ENCODE measurements around the gene UGT1A5.

UGT1A5 gene

GRCh38 chr2:233712611-233713261 lies at the start of gene UGT1A5:
Gene UGT1A5, plus strand, starts transcription at chr2:233712907. Its CDS starts 85 bp downstream, at chr2:233712992.
- no peak for DNase-seq

DNA sequence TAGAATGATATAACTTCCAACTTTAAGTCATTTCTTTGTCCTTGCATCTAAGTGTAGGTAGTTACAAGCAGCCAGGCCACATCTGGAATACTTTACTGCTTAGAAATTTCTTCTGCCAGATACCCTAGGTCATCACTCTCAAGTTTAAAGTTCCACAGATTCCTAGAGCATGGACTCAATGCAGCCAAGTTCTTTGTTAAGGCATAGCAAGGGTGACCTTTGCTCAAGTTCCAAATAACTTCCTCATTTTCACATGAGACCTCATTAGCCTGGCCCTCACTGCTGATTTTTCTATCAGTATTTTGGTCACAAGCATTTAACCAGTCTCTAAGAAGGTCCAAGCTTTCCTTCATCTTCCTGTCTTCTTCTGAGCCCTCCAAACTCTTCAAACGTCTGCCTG lies 48.8 kb upstream of the UGT1A5 start:
- no peak for DNase-seq

DNA sequence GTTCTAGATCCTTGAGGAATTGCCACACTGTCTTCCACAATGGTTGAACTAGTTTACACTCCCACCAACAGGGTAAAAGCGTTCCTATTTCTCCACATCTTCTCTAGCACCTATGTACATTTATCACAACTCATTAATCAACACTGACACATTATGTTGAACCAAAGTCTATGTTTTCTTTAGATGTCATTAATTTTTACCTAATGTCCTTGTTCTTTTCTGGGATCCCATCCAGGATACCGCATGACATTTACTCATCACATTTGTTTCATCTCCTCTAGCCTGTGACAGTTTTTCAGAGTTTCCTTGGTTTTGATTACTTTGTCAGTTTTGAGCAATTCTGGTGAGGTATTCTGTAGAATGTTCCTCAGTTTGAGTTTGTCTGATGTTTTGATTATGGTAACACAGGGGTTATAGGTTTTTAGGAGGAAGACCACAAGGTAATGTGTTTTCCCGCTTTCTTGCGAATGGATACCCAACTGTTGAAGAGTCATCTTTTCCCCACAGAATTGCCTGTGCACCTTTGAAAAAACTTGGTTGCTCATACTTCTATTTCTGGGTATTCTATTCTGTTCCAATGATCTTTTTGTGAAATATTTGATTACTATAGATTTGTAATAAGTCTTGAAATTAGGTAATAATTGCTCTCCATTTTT lies 44.0 kb upstream of the UGT1A5 start:
- no peak for DNase-seq

DNA sequence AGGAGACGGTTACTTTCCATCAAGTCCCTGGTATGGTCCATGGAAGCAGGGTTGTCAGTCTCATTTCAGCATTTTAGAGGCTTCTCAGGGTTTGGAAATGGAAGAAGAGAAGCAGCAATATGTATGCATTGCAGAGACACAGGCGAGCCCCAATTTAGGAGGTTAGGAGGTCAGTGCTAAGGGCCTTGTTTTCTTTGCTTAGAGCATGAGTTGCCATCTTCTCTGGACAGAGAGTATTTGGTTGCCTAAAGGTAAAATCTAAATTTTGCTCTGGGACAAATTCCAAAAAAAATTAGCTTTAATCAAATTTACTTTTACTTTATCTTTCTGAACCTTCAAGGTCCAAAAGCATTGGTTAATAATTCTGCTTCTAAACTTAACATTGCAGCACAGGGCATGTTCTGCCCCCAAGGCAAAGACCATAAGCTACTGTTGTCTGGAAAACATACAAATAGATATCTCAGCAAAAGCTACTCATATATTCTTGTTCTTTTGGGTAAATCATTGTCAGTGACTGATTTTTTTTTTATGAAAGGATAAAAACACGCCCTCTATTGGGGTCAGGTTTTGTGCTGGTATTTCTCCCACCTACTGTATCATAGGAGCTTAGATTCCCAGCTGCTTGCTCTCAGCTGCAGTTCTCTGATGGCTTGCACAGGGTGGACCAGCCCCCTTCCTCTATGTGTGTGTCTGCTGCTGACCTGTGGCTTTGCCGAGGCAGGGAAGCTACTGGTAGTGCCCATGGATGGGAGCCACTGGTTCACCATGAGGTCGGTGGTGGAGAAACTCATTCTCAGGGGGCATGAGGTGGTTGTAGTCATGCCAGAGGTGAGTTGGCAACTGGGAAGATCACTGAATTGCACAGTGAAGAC lies 41.2 kb upstream of the UGT1A5 start, which contains the start of gene UGT1A9:
UGT1A9 (plus strand) TSS at position 609 of the 872 bp plus-strand sequence; CDS start at position 646, 37 bp downstream.
- no peak for DNase-seq

- no peak for DNase-seq
Observed at GRCh38 chr2:233672886-233673285, 39.8 kb upstream of the UGT1A5 start.

DNA sequence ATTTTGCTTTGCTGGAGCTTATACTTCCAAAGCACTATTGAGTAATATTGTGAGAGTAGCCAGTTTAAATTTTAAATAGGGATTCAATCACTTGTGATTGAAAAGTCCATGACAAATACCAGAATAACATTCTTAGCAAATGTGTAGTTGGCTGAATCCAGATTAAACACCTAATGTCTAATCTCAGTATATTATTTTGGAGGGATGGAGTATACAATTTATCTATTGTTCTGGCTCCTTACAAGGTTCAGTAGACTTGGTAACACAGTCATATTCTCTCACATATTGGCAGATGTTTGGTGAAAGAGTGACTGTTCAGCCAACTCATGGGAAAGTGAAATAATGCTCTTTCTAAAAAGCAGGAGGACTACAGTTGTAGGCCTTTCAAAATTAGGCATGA lies 38.8 kb upstream of the UGT1A5 start:
- no peak for DNase-seq

- no peak for DNase-seq
Observed at GRCh38 chr2:233674314-233674713, 38.4 kb upstream of the UGT1A5 start.

- no peak for DNase-seq
Observed at GRCh38 chr2:233674995-233675394, 37.7 kb upstream of the UGT1A5 start.

DNA sequence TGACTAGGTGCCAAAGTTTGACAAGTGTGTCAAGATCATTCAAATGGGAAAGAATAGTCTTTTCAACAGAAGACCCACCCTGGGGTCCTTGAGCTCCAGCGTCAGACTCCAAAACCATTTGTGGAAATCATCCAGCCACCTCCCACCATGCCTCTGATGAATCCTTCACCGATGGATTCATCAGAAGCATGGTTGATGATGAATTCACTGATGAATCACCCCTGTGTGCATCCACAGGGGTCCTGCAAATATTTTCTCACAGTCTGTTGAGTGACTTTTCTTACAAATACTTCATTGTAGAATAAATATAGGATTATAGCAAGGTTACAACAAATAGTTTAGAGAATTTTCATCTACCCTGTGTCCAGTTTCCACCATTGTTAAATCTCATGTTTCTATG lies 36.7 kb upstream of the UGT1A5 start:
- no peak for DNase-seq

DNA sequence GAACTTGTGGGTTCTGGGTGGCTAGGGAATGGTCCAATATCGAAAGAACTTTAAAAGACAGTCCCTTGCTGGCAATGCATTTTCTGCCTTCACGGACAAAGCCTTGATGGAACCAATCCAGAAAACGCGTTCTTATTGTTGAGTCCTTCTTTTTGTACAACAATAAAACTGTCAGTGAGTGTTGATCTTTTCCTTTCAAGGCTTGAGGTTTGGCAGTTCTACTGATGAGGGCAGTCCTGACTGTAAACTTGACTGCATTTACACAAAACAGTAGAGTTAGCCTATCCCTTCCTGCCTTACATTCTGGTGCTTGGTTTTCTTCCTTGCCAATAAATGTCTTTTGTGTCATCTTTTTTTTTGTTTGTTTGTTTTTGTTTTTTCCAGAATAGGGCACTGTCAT lies 33.5 kb upstream of the UGT1A5 start:
- no peak for DNase-seq

GRCh38 chr2:233680361-233681045 lies 32.2 kb upstream of the UGT1A5 start:
- no peak for DNase-seq

DNA sequence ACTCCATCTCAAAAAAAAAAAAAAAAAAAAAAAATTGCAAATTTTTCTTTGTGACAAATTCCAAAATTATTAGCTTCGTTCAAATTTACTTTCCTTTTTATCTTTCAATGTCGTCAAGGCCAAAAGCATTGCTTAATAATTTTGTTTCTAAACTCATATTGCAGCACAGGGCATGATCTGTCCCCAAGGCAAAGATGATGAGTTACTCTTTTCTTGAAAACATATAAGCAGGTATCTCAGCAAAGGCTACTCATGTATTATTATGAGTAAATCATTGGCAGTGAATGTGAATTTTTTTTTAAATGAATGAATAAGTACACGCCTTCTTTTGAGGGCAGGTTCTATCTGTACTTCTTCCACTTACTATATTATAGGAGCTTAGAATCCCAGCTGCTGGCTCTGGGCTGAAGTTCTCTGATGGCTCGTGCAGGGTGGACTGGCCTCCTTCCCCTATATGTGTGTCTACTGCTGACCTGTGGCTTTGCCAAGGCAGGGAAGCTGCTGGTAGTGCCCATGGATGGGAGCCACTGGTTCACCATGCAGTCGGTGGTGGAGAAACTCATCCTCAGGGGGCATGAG lies 31.1 kb upstream of the UGT1A5 start, which contains the start of gene UGT1A7:
UGT1A7 (plus strand) TSS at position 381 of the 579 bp plus-strand sequence; CDS start at position 418, 37 bp downstream.
- DNase-seq: no peak

- no peak for DNase-seq
Observed at GRCh38 chr2:233684640-233685039, 28.1 kb upstream of the UGT1A5 start.

GRCh38 chr2:233686928-233687327 lies 25.8 kb upstream of the UGT1A5 start:
- DNase-seq: no peak

DNA sequence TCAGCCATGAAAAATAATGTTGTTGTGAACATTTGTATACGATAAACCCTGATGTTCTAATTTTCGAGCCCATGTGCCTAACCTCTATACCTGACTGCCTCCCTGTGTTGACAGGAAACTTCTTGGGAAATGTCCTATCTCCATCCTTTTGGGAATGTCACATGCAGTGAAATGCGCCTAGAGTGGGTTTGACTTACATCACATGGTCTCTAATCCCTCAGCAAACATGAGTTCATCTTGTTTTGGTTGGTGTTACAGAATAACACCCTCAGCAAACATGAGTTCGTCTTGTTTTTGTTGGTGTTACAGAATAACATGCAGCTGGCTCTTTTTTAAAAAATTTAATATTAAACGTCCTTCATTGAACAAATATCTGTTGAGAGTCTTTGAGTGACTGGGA lies 24.4 kb upstream of the UGT1A5 start:
- no peak for DNase-seq

GRCh38 chr2:233689031-233689430 lies 23.7 kb upstream of the UGT1A5 start:
- DNase-seq: no peak

DNA sequence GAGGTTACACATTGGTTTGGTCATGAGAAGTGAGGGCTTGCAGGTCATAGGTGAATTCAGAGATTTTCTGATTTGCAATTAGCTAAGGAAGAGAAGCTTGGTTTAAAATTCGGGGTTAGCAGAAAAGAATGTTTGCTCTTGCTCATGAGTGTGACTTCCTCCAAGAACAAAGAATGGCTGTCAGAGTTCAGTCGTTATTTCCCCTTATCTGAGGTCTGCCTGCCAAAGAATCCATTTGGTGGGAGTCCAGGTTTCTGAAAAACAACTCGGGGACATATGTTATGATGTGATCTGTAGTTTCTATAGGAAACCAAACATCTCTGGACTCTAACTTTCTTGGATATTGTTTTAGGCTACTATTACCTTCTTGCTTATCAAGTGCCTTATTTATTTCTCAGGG lies 23.2 kb upstream of the UGT1A5 start:
- no peak for DNase-seq

- no peak for DNase-seq
Observed at GRCh38 chr2:233690444-233690843, 22.3 kb upstream of the UGT1A5 start.

- DNase-seq: no peak
Observed at GRCh38 chr2:233691443-233692433, 21.0 kb upstream of the UGT1A5 start.

- no peak for DNase-seq
Observed at GRCh38 chr2:233692648-233693047, 20.1 kb upstream of the UGT1A5 start, which contains the start of gene UGT1A6. Gene UGT1A6, plus strand, starts transcription at chr2:233692890. Its CDS starts 115 bp downstream, at chr2:233693005.

DNA sequence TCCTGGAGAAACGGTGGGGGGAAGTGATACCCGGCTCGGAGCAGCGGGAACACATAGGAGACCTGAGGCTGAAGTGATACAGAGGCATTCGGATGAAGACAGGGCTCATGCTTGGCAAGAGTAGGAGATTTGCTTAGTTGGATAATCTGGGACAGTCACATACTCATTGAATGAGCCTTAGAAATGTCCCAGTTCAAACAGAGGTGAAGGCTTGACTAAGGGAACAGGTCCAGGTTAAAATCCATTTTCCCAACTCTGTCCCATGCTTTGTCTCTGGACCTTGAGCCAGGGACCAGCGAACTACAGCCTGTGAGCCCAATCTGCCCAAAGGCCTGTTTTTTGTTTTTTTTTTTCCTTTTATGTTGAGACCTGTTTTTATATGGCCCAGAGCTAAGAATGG lies 18.7 kb upstream of the UGT1A5 start:
- DNase-seq: no peak
